GM06990 (cell line): ENCODE measurements around the gene SUGCT.

Experiments used
- DNase-seq: peaks from one replicate; pipeline ENCODE4 v3.0.0-alpha.2; 2011; ENCODE audit not compliant: insufficient read length; ENCODE audit errors: extremely low read depth
- H3K27me3 ChIP-seq: replicated peaks from 2 replicates; pipeline ENCODE4 v1.6.0; 2011; ENCODE audit warnings: low read length; ENCODE audit not compliant: control insufficient read depth, insufficient read depth
- H3K36me3 ChIP-seq: 2 replicates; pipeline ENCODE4 v1.5.1; 2011; ENCODE audit warnings: low read length; ENCODE audit not compliant: control insufficient read depth, insufficient read depth
- H3K4me3 ChIP-seq: replicated peaks from 2 replicates; pipeline ENCODE4 v1.5.1; 2011; ENCODE audit warnings: low read depth, mild to moderate bottlenecking, control low read depth, low read length
- TF ChIP-seq, protein P1 (sequence below): IDR thresholded peaks from 2 replicates; pipeline ENCODE4 v1.5.1; 2011; ENCODE audit warnings: low read length, control low read depth, mild to moderate bottlenecking, inconsistent platforms; ENCODE audit not compliant: insufficient read depth, poor library complexity, severe bottlenecking

The SUGCT gene

DNA sequence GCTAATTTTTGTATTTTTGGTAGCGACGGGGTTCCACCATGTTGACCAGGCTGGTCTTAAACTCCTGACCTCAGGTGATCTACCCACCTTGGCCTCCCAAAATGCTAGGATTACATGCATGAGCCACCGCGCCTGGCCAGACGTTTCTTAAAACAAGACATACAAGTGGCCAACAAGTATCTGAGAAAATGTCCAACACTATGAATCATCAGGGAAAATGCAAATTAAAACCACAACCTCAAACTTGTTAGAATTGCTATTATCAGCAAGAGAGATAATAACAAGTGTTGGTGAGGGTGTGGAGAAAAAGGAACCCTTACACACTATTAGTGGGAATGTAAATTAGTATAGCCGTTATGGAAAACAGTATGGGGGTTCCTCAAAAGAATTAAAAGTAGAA lies 148.6 kb downstream of the SUGCT start:
- Histone ChIP-seq H3K36me3 (no peaks in the 10 kb centered on the region), H3K4me3 (no peak overlapping the region), H3K27me3 (no peaks in the 10 kb centered on the region)
- DNase-seq = no peak
- TF ChIP-seq, protein P1, sequence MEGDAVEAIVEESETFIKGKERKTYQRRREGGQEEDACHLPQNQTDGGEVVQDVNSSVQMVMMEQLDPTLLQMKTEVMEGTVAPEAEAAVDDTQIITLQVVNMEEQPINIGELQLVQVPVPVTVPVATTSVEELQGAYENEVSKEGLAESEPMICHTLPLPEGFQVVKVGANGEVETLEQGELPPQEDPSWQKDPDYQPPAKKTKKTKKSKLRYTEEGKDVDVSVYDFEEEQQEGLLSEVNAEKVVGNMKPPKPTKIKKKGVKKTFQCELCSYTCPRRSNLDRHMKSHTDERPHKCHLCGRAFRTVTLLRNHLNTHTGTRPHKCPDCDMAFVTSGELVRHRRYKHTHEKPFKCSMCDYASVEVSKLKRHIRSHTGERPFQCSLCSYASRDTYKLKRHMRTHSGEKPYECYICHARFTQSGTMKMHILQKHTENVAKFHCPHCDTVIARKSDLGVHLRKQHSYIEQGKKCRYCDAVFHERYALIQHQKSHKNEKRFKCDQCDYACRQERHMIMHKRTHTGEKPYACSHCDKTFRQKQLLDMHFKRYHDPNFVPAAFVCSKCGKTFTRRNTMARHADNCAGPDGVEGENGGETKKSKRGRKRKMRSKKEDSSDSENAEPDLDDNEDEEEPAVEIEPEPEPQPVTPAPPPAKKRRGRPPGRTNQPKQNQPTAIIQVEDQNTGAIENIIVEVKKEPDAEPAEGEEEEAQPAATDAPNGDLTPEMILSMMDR = no peak

DNA sequence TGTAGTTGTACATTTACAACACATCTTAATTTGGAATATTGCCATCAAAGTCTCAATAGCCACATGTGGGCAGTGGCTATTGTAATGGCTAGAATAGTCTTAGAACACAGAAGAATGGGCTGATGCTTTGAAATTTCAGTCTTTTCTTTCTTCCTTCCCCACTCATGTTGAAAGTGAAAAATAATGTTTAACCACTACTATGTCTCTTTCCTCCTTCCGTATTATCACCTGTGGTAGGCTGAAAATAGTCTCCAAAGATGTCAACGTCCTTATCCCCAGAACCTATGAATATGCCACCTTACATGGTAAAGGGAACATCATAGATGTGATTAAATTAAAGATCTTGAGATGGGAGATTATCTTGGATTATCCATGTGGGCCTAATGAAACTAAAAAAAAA lies 154.0 kb downstream of the SUGCT start:
- no peaks in the 10 kb centered on the region for H3K27me3 ChIP-seq
- no peak overlapping the region for H3K4me3 ChIP-seq
- TF ChIP-seq, protein P1 = no peak
- no peak for DNase-seq
- no peaks in the 10 kb centered on the region for H3K36me3 ChIP-seq

DNA sequence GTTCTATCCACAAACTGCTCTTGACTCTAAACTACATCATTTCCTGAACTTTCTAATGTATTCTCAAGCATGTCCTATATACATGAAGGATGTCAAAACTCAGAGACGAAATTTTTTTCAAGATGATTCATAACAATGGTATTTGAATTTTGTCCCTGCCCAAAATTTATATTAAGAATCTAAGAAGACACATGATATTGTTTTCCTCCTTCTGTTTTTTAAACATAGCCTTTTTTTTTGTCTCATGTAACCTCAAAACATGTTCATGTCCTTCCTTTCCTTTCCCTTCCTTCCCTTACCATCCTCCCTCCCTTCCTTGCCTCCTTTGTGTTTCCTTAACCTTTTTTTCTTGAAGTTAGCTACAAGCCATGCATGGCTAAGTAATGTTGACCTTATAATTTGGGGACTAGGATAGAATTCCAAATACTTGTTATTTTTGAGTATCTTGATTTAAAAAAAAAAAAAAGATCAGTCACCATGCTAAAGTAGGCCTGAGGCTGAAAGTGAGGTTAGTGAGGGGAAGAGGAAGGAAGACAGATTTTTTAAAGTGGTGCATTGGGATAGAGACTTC lies 163.0 kb downstream of the SUGCT start:
- DNase-seq = no peak

DNA sequence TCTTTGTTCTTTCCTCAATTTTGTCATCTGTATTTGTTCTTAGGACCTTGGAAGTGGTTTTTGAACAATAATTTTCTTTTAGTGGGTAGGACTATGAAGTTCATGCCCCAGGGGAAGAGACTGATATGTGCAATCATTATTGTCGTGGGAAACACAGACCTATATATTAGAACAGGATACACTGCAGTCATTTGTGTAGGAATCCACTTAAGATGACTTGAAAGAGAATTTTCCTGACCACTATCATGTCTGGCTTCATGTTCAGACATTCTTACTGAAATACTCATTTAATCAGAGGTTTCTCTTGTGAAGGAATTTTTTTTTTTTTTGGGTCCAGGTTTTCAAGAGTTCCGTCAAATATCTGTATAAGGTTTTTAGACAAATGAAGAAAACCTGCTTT lies 163.6 kb downstream of the SUGCT start:
- H3K4me3 ChIP-seq = no peak overlapping the region
- TF ChIP-seq, protein P1 = no peak
- no peak for DNase-seq
- H3K36me3 ChIP-seq = no peaks in the 10 kb centered on the region
- H3K27me3 ChIP-seq = no peaks in the 10 kb centered on the region

More for the DNA sequence above, 163.0 kb downstream of the SUGCT start:
- Histone ChIP-seq H3K4me3 (no peak overlapping the region), H3K36me3 (no peaks in the 10 kb centered on the region), H3K27me3 (no peaks in the 10 kb centered on the region)
- TF ChIP-seq, protein P1 = no peak

DNA sequence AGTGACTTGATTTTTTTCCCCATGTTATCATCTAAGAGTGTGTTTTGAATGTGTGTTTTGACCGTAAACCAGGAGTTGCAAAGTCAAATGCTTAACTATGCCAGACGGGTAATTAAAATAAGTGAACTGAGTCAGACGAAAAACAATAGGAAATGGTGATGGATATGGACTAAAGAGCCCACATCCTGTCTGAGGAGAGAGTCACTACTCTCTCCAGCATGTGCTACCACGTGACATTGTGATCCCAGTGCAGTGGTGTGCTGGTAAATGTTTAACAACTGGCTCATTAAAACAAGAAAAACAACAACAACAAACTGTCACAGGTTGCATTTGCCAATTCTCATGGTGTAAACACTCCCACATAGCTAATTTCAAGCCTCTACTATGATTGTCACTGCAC lies 164.3 kb downstream of the SUGCT start:
- no peaks in the 10 kb centered on the region for H3K36me3 ChIP-seq
- DNase-seq = no peak
- H3K27me3 ChIP-seq = no peaks in the 10 kb centered on the region
- TF ChIP-seq, protein P1 = no peak
- no peak overlapping the region for H3K4me3 ChIP-seq

DNA sequence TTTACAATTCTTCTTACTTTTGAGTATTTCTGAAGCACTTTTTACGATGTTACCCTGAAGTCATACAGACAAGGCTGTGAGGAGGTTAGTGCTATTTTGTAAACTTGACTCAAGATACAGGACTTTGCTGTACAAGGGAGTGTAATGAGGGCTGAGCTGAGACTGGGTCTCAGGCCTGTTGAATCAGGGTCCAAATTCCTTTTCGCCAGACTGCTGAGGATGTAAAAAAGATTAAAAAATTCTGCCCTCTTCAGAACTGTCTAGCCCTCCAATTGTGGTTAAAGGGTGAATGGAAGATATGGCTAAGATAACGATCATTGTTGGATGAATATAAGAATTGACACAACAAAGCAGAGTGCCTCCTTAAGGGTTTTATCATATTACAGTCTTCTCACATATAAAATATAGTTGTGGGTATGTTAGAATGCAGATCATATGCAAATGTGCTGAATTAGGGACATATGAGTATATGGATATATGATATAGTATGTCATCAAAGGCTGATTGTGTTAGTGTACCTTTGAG lies 165.4 kb downstream of the SUGCT start:
- TF ChIP-seq, protein P1 = no peak
- Histone ChIP-seq H3K36me3 (no peaks in the 10 kb centered on the region), H3K27me3 (no peaks in the 10 kb centered on the region), H3K4me3 (no peak overlapping the region)
- no peak for DNase-seq
